Measurements from ENCODE around the gene IL5RA.

The IL5RA gene

DNA sequence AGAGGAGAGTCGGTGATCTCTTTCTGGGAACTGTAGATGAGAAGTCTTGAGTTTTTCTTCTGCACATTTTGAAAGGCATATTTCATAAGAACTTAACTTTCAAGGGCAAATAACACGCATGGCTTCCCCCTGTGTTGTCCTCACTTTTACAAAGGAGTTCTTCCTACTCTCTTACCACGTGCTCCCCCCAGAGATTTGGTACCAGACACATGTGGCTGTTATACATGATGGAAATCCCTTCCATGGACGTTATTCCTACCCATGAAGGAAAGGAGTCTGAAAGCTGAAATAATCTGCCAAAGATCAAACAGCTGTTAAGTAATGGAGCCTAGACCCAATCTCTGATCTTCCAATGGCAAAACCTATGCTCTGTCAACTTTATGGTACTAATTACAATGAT lies 4.4 kb downstream of the IL5RA start:
- DNase-seq: no peak

DNA sequence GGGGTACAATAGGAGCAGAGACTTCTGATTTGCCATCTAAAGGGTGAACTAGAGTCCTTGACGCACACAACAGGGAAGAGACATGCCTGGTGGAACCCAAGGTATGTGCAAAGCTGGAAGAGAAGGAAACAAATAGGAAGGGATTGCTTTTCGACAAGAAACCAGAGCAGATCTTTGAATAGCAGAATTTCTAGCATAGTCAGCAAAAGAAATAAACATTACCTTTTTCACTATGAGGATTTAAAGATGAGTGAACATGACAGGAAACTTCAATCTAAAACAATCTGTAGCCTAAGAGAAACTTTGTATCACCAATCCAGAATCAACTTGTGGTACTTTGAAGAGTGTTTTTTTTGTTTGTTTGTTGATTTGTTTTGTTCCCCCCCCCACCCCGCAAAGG lies 4.9 kb downstream of the IL5RA start:
- no peak for DNase-seq

DNA sequence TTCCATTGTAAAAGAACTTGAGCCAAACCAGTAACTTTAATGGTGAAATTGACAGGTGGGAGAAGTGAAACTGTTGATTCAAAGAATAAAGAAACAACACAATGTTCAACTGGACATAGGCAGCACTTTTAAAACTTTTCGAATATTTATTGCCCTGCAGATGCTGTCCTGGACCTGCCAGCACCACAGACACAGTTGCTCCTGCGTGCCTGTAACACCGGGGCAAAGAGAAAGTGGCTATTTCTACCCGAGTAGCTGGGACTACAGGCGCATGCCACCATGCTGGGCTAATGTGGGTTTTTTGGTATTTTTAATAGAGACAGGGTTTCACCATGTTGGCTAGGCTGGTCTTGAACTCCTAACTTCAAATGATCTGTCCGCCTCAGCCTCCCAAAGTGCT lies 7.4 kb downstream of the IL5RA start:
- DNase-seq: no peak

DNA sequence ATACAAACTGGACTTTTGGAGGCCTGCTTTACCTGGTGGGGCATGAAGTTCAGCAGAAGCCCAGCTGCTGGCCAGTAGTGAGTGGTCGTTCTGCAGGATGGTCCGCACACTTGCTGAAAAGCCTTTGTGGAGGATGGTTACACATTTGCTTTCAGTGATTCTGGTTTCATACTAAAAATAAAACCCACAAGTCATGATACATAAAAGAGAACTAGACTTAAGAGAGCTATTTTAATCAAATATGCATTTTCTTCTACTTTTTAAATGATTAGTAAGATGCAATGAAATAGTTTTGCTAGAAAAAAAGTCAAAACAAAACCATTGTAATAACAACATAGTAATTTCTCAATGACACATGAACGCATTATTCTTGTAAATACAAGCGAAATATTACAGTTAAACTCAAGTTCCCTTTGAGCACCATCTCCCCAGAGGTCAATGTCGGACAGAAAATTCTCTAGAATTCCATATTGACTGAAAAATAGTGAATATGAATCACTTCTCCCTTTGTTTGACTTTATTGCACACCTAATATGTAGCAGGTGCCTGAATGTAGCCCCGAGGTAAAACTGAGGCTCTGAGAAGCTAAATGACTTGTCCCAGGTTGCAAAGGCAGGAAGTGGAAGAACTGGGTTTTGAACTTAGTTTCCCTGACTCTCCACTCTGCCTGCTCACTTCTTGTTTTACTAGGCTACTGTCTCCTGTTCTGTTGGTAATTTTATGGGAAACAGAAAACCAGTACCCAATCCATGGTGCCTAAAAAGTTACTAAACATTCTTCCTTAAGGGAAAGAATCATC lies 8.3 kb downstream of the IL5RA start:
- no peak for DNase-seq

DNA sequence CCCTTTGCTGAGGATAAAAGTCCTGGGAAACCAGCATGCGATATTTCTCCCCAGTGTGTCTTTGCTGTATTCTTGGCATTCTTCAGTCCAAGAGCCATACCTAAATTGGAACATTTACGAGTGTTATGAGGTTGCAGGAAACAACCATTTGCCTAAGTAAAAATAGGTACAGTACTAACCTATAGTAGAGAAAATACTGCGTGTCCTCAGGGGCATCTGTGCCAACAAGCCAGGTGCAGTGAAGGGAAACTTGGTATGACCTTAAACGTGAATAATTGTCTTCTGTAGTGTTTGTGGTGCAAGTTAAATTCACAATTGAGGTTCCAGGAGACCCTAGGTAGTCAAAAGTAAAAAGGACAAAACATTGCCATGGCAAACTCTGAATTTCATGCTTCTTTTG lies 12.2 kb downstream of the IL5RA start:
- DNase-seq: no peak

DNA sequence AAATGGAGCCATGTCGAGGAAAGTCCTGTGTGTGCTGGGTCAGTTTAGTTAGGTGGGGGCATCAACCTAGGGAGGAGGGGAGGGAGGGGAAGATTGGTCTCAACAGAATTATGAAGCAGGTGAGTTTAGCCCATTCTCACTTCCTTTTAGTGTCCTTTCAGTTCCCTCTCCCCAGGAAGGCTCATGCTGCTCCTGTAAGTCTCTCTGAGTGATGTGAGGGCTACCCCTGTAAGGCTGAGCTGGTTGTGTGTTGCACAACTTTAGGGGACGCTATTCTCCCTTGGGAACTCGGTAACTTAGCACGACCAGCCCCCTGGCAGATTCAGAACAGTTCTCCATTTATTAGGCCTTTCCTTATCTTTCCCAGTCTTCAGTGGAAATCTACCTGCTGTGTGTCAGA lies 21.2 kb downstream of the IL5RA start:
- DNase-seq: no peak

DNA sequence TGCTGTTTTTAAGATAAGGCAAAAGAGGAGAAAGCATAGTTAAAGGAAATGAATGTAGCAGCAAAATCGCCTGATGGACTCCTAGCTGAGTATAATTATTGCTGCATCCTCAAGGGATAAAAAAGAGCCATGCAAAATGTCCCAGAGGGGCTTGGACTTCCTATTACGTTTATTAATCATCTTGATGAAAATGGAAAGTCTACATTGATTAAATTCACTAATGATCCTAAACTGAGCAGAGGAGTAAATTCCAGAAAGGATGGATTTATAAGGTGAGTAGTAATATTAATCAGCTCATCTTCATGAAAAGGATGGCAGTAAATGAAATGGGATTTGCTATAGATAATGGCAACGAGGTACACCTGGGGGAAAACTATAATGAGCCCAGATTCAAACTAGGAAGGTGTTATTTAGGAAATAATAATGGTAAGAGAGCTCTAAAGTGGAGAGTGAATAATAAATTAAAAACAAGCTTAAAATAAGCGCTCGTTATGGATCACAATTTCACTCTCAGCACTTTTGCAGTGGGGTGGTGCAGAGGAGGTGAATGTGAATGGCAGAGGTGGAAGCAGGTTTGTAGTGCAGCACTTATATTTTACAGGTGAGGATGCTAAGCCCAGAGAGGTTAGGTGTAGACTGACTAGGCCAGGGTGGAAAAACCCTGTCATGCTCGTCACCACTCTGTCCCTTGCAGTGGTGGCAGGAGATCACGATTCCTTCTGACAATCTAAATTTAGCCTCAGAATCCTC lies 22.3 kb downstream of the IL5RA start:
- DNase-seq: no peak

DNA sequence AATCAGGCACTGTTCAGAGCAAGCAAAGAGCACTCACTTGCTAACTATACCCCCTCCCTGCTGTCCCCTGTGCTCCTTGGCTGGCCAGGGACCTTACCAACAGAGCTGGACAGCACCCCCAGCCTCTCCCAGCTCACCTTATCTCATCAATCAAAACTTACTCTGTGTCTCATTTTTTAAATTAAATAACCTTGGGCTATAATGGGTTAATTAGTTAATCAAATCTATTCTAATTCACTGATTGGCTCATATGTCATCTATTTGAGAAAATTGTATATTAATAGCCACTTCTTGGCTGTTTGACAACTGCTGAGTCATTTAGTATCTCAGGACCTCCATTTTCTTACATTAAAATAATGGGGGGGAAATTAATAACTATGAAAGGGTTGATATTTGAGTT lies 22.9 kb downstream of the IL5RA start:
- no peak for DNase-seq

DNA sequence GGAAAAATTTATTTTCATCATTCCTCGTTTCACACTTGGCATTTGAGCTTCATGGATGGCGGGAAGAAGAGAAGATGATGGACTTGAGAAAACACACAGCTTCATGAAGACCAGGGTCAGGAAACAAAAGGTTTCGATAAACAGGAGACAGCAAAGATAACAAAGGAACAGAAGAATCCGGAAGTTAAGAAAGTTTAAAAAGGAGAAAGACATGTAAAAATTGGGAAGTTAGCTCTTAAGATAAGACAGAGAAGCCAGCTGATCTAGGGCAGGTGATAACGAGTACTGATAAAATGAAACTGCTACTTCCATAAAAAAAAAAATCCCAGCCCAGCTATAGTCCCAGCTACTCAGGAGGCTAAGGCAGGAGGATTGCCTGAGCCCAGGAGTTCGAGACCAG lies 23.9 kb downstream of the IL5RA start:
- DNase-seq: no peak

DNA sequence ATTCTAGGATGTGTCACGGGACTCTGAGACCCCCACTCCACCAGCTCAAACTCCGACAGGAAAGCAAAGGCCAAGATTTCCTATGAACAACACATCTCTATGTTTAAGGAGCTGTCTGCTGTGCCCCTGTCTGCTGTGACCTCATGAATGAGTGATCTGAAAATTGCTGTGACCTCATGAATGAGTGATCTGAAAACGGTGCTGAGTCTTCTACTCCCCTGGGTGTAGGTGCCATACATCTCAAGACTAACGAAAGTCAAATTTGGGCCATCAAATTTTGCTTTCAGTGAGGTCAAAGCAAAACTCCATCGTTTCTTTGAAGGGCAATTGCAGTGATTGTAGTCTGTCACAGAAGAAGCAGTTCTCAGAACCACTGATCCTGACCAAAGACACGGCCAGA lies 24.4 kb downstream of the IL5RA start:
- DNase-seq: no peak

DNA sequence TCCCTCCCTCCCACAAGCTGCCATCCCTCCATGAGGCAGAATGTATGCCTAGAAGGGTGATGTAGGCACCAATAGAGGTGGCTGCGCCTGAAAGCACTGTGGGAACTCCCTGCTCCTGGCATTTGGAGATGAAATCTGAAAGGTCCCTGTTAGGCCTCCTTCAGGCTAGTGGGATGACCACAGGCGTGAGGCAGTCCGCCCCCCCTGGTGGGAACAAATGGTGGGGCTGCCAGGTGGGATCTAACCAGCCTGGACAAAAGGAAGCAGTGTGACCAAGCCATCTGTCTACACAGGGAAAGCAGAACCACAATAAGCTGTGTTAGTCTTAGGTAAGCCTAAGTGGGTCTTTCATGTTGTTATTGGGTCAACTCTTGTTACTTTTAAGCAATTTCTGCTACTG lies 25.3 kb downstream of the IL5RA start:
- no peak for DNase-seq

DNA sequence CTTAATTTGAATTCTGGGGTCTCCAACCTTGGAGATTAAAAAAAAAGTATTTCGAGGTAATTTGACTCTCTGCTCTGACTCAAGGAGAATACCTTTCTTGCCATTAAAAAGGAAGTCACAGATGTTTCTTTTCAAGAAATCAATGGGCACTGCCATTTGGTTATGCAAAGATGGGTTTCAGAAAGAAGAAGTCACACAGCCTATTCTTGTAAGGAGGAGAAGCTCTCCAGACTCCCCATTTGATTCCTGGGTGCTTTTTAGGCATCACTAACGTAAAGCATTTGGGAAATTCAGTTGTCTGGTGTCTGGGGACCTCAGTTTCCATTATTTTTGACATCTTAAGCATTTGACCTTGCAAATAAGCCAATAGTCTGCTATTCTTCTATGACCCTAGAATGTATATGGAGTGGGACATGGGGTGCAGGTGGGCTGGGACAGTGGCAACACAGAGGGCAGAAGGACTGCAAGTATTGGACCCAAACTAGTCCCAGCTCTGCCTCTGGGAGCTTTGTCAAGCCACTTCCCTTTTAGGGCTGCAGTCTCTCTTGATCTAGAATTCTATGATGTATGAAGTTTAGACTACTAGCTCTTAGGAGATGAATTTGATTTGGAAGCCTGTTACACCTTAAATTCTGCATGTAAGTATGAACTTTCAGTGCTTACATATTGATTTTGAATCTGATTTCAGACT lies 27.8 kb downstream of the IL5RA start:
- no peak for DNase-seq

DNA sequence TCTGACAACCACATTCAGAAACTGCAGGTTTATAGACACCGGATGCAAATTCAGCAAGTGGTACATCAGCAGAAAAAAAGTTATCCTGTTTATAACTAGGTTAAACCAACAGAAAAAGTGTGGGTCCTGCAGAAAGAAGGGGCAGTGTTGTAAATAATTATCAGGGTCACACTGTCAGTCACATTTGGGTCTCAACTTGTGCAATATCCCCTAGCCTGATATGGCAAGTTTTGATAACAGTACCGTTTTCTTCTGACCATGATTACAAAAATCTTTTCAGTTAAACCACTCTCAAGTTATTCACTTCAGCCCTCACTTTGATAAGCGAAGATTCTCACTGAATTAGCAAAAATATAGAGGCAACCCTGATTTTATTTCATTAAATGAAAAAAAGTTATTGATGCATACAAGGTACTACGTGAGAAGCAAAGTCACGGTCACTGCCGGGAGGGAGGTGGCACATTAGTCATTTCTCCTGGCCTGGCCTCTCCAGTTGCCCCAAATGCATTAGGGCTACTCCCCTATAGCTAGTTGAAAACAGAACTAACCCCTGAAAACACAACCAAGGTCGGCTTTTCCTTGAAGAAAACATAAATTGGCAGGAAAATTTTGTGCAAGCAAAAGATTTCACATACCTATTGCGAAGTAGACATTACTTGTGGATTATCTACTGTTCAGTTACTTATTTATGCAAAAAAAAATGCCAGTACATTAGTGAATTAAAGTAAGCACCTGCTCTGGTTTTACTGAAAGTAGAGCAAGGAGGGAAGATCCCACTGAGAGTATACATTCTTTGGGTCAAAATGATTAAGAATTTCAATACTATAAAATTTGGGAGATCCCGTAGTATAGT lies 28.6 kb downstream of the IL5RA start:
- DNase-seq: no peak

DNA sequence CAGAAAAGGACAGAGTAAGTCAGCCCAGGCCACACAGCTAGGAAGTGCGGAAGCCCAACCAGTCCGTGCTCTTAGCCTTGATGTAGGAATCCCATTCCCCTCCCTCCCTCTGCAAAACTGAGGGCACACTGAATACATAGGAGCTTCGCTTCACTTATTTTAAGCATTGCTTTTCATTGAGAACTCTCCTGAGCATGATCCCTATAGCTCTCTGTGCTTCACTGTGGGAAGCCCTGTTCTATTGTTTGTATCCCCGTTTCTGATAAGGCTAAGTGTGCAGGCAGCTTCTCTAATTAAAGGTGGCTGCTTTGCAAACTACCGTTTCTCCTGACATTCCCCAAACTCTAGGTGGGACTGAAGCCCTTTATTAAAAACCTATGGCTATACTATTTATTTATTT lies 29.9 kb downstream of the IL5RA start:
- DNase-seq: no peak

DNA sequence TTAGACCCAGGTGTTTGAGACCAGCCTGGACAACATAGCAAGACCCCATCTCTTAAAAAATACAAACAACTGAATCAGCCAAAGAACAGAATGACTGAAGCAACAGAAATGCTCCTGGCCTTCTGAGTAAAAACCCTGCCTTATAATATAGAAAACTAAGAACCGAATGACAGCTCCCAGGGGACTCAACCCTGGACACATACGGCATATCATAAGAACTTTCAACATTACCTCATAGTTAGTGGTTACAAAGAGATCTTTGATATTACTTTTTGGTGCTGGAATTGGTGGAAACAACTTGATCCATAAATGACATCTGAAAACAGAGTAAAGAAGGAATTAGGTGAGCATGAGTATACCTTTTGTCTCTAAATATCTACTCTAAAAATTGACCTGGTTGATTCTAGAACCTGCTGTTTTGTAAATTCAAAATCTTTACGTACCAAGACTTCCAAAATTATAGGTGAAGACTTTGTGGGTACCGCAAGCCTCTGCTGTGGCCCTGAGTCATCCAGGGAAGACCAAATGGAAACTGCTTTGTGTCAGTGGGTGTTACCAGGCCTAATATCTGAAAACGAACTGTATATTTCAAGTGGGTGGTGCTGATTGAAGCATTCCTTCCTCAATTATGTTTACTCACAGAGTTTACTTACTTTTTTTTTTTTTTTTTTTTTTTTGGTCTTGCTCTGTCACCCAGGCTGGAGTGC lies 35.5 kb downstream of the IL5RA start:
- DNase-seq: no peak

DNA sequence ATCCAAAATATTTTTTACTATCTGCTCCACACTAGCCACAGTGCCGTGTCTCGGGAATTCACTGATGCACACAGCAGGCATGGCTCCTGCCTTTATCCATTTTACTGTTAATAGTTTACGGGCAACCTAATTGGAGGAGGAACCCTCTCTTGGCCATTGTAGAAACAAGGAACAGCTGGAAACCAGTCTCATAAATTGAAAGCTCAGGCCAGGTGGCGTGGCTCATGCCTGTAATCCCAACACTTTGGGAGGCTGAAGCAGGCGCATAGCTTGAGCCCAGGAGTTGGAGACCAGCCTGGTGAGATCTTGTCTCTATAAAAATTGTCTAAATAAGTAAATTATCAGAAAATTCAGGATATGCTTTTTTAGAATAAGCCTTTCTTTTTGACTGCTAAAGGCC lies 39.0 kb downstream of the IL5RA start:
- DNase-seq: no peak

DNA sequence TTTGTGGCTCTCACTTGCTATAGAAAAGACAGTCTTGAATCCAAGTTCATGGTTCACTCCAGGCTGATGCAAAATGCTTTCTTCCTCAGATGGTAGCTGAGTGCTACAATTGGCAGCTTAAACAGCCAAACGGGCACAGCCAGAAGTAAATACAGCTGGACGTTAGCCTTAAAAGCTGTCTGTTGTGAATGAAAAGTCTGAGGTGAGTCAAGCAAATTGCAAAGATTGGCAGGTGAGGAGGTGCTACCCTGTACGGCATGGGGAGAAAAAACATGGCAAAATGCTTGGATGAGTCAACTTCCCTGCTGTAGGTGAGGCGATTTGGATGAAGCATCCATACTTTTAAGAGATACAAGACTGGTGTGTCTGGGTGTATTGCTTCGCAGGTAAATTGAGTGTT lies 40.5 kb downstream of the IL5RA start:
- DNase-seq: no peak

DNA sequence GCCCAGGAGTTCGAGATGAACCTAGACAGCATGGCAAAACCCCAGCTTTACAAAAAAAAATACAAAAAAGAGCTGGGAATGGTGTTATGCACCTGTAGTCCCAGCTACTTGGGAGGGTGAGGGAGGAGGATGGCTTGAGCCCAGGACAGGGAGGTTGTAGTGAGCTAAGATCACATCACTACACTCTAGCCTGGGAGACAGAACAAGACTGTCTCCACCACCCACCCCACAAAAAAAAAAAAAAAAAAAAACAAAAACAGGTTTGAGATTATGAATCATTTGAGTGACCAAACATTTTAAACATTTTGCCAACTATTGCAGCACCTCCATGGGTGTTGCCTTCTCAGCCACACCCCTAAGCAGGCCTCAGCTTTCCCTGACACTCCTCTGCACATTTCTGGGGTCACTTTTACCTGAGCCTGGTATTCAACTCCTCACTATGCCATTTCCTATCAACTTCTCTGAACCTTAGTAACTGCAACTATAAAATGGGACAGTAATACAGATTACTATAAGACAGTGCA lies 41.8 kb downstream of the IL5RA start:
- DNase-seq: no peak

DNA sequence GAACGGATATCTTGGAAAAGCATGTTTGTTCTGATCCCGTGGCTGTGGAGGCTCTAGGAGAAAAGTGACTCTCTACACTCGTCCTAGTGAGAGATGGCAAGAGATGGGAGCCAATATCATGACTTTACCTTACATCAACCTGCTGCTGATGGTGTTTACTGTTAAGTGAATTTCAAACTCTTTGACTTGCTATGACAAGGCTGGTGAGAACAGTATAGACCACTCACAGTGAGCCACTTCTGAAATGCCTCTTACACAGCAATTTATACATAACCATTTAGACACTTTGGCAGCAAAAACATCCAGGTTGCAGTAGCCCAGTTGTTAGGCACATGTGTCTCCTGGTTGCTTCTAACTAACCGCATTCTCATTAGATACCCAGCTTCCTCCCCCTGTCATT lies 43.3 kb downstream of the IL5RA start:
- DNase-seq: no peak

DNA sequence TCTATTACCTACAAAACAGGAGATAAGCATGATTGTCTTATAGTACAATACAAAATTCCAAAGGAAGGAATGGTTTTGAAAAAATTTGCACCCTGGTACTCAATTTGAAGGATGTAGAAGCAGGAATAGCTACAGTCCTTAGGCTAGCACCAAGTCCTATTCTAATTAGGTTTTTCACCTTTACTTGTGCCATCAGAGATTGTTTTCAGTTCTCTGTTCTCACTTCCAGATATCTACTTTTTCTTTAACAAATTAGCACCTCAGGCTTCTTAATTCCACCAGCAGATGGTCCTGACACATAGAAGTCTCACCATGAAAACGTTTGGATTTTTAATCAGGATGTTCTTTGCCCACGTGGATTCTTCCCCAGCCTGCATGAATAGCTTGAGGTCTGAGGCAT lies 43.8 kb downstream of the IL5RA start:
- DNase-seq: no peak

DNA sequence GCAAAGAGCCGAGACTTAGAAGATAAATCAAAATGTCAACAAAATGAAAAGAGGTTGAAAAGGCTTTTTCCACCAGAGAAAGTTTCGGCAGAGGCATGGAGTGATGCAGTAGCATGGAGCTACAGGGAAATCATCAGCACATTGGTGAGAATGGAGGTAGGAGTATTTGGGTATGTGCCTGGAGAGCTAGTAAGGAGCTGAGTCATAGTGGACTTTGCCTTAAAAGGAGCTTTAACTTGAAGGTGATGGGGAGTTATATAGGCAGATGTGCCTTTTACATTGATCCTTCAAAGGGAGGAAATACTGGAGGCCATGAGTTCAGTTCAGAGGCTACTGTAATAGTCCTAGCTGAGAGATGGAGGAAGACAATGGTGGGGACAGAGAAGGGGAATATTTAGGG lies 44.3 kb downstream of the IL5RA start:
- no peak for DNase-seq

DNA sequence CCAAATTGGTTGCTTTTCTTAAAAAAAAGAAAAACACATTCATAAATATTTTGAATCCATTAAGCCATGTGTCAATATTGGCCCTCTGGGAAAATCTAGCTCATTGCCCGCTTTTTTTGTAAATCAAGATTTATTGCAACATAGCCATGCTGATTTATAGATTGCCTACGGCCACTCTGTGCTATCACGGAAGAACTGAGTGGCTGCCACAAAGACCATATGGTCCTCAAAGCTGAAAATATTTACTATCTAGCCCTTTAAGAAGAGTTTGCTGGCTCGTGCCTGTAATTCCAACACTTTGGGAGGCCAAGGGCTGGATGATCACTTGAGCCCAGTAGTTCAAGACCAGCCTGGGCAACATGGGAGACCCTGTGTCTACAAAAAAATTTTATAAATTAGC lies 45.9 kb downstream of the IL5RA start:
- no peak for DNase-seq

All from activated CD8-positive, alpha-beta memory T cell treated with anti-CD3 and anti-CD28 coated beads, Interleukin-2, amount 50 U/mL, for 4 hours (primary cell).